Measurements from ENCODE around the gene DPRX.

Gene DPRX, protein sequence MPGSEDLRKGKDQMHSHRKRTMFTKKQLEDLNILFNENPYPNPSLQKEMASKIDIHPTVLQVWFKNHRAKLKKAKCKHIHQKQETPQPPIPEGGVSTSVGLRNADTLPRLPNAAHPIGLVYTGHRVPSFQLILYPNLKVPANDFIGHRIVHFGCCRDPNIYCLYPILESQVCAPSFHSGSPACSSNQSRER

GRCh38 chr19:53631949-53632407, at the start of gene DPRX:
DPRX (plus strand) TSS chr19:53631999; CDS start chr19:53632107, 108 bp downstream.
- no peak for DNase-seq (ENCODE audit: low read depth in 2 of 2)

- no peak for DNase-seq (ENCODE audit: low read depth in 2 of 2)
Measured at GRCh38 chr19:53583181-53583580, 48.6 kb upstream of the DPRX start.

DNA sequence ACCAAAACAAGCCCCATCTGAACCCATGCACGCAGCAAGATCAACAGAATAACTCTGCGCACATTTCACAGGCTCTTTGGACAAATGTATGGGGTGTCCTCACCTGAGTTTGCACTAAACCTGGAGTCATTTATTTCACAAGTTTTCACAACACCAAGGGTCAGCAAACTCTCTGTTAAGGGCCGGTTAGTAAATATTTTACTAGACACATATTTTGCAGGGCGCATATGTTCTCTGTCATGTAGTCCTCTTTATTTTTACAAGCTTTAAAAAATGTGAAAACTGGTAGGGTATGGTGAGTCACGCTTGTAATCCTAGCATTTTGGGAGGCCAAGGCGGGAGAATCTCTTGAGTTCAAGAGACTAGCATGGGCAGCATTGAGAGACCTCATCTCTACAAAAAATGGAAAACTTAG, 45.5 kb upstream of the DPRX start:
- no peak for DNase-seq (ENCODE audit: low read depth in 2 of 2)

DNA sequence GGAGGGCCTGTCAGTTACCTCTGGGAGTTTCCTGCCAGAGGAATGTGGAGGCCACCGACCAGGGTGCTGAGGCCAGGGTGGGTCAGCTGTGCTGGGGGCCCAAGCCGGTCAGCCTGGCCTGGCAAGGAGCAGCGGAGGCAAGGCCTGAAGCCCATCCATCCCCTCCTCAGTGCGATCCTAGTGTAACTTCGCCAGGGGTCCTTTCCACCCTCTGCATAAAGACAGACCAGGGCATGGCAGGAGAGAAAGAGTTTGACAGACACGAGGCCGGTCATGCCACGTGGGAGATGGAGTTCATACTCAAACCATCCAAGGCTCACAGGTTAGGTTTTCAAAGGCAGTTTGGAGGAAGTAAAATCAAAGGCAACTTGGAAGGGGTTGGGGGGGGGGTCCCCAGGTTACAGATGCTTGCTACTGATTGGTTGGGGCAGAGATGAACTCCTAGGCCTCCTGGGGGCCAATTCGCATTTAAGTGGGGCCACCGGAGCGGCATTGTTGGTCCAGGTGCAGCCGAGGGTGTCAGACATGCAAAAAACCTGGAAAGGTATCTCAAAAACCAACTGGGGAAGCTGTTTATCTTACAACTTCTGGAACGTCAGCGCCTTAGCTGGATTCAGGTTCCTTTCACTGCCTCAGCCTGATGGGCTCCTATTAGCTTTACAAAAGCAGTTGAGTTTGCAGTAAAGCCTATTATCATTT, 36.8 kb upstream of the DPRX start:
- no peak for DNase-seq (ENCODE audit: low read depth in 2 of 2)

- DNase-seq (ENCODE audit: low read depth in 2 of 2) = no peak
Measured at GRCh38 chr19:53595510-53595867, 36.3 kb upstream of the DPRX start.

- no peak for DNase-seq (ENCODE audit: low read depth in 2 of 2)
Measured at GRCh38 chr19:53596056-53596455, 35.7 kb upstream of the DPRX start.

GRCh38 chr19:53597023-53597422, 34.8 kb upstream of the DPRX start:
- no peak for DNase-seq (ENCODE audit: low read depth in 2 of 2)

GRCh38 chr19:53598361-53598760, 33.4 kb upstream of the DPRX start:
- no peak for DNase-seq (ENCODE audit: low read depth in 2 of 2)

GRCh38 chr19:53600217-53600616, 31.6 kb upstream of the DPRX start:
- no peak for DNase-seq (ENCODE audit: low read depth in 2 of 2)

DNA sequence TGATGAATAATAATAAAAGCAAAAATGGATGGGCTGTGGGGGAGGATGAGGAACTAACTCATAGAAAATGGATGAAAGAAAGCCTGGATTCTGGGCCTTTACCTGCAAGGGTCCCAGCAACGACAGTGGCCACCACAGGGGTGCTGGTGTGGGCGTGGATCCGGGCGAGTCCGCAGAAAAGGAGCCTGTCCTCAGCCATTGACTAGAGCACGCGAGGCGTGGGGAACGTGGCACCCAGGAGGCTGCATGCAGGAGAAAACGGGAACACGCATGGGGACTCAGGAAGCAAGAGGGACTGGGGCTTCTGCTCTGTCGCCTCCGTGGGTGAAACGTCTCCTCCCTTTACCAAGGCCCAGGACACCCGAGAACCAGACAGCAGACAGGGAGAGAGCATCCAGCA, 25.8 kb upstream of the DPRX start:
- no peak for DNase-seq (ENCODE audit: low read depth in 2 of 2)

GRCh38 chr19:53608381-53608780, 23.4 kb upstream of the DPRX start:
- no peak for DNase-seq (ENCODE audit: low read depth in 2 of 2)

DNA sequence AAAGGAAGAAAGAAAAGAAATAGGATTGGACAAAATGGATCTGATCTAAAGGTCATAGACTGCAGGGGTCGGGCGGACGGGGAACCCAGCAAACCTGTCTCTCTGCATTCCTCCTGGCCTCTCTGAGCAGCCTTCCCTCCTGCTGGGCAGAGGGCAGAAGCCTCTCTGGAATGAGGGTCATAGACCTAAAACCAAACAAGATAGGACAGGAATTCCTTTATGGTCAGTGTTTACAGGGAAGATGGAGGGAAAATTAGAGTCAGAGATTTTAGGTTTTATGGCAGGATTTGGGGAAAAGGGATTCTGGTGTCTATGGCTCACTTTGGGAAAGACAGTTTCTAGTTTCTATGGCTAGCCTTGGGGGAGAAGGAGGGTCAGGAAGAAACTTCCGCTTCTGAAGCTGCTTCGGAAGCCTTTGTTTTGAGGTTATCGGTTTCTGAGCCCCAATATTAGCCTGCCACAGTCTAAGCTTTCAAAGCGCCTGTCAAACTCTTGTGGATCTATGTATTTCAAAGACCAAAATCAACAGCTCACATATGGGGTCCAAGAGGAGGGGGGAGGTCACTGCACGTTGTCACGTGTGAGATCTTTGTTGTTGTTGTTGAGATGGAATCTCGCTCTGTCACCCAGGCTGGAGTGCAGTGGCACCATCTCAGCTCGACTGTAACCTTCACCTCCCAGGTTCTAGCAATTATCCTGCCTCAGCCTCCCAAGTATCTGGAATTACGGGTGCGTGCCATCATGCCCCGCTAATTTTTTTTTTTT, 18.9 kb upstream of the DPRX start:
- DNase-seq (ENCODE audit: low read depth in 2 of 2) = no peak

- DNase-seq (ENCODE audit: low read depth in 2 of 2) = no peak
Measured at GRCh38 chr19:53621885-53622740, 9.7 kb upstream of the DPRX start.

- no peak for DNase-seq (ENCODE audit: low read depth in 2 of 2)
Measured at GRCh38 chr19:53624771-53625545, 6.8 kb upstream of the DPRX start.

- DNase-seq (ENCODE audit: low read depth in 2 of 2) = no peak
Measured at GRCh38 chr19:53626486-53626885, 5.3 kb upstream of the DPRX start.

- DNase-seq (ENCODE audit: low read depth in 2 of 2) = no peak
Measured at GRCh38 chr19:53626976-53627375, 4.8 kb upstream of the DPRX start.

GRCh38 chr19:53634768-53635167, 3.0 kb downstream of the DPRX start:
- DNase-seq (ENCODE audit: low read depth in 2 of 2) = no peak

- no peak for DNase-seq (ENCODE audit: low read depth in 2 of 2)
Measured at GRCh38 chr19:53639471-53639870, 7.7 kb downstream of the DPRX start.

DNA sequence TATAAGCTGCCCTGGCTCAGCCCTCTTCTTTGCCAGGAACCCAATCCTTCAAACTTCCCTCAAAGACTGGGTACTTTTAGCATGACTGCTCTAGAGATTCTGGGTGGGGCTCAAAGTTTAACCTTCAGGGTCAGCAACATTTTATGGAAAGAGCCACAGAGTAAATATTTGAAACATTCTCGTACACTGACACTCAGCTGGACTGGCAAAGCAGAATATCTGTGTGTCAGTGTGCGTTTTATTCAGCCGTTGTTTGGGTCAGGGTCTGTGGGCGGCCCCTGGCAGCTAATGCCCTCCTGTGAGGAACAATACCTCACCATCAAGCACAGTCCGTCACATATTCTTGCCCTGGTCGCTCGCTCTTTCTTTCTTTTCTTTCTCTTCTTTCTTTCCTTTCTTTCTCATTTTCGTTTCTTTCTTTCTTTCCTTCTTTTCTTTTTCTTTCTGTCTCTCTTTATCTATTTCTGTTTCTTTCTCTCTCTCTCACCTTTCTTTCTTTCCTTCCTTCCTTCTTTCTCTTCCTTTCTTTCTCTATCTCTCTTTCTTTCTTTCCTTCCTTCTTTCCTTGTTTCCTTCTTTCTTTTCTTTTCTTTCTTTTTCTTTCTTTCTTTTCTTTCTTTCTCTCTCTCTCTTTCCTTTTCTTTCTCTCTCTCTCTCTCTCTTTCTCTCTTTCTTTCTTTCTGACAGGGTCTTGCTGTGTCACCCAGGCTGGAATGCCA, 10.7 kb downstream of the DPRX start:
- DNase-seq (ENCODE audit: low read depth in 2 of 2) = no peak

DNA sequence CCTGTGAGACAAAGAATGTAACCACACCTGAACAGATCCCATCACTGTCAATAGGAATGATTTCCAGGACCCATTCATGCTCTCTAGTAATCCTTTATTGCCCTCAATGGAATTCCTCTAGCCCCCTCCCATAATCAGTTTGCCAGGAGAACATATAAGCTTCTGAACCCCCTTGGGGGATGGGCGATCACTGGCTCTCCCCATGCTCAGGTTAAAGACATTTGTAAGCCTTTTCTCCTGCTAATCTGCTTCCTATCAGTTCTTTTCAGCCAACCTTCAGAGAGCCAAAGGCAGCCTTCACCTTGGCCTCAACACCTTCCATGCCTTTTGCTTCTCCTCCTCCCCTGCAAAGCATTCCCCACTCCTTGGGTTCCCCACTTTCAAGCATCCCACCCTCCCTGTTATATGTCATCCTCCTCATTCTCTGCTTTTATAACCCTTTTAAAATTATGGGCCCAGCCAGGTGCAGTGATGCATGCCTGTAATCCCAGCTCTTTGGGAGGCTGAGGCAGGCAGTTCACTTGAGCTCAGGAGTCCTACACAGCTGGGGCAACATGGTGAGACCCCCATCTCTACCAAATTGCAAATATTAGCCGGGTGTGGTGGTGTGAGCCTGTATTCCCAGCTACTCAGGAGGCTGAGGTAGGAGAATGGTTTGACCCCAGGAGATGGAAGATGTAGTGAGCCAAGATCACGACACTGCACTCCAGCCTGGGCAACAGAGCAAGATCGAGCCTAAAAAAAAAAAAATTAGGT, 12.4 kb downstream of the DPRX start:
- DNase-seq (ENCODE audit: low read depth in 2 of 2) = no peak

Data from stimulated activated CD8-positive, alpha-beta memory T cell treated with anti-CD3 and anti-CD28 coated beads, Interleukin-2, amount 100 ng/mL, for 48 hours (primary cell).